Esophagus muscularis mucosa (tissue), 4 donors: Measurements from ENCODE around the gene PXDN.

Experiments used
- EP300 ChIP-seq: sonication (generic); formaldehyde crosslinking; IDR thresholded peaks from one replicate; pipeline ENCODE4 v1.6.1; 2017; ENCODE audit warnings: antibody characterized with exemption
- POLR2A ChIP-seq: fragments of 450-650 bp; IDR thresholded peaks from one replicate; pipeline ENCODE4 v1.6.1; 2017; ENCODE audit warnings: antibody characterized with exemption, moderate library complexity, mild to moderate bottlenecking, low read depth
- POLR2AphosphoS5 ChIP-seq, 2 donors: sonication (generic); formaldehyde crosslinking; IDR thresholded peaks; one replicate each; pipeline ENCODE4 v1.6.1; 2017; ENCODE audit warnings: antibody characterized with exemption in 2 of 2
- TF ChIP-seq, protein P1 (sequence below), 3 experiments: fragments of 200-600 bp in 2 of 3; fragments of 450-650 bp in 1 of 3; sonication (generic) in 2 of 3; IDR thresholded peaks; one replicate each; pipeline ENCODE4 v1.5.1; 2017 to 2019; ENCODE audit warnings: antibody characterized with exemption in 3 of 3, mild to moderate bottlenecking in 2 of 3, moderate library complexity in 1 of 3

DNA sequence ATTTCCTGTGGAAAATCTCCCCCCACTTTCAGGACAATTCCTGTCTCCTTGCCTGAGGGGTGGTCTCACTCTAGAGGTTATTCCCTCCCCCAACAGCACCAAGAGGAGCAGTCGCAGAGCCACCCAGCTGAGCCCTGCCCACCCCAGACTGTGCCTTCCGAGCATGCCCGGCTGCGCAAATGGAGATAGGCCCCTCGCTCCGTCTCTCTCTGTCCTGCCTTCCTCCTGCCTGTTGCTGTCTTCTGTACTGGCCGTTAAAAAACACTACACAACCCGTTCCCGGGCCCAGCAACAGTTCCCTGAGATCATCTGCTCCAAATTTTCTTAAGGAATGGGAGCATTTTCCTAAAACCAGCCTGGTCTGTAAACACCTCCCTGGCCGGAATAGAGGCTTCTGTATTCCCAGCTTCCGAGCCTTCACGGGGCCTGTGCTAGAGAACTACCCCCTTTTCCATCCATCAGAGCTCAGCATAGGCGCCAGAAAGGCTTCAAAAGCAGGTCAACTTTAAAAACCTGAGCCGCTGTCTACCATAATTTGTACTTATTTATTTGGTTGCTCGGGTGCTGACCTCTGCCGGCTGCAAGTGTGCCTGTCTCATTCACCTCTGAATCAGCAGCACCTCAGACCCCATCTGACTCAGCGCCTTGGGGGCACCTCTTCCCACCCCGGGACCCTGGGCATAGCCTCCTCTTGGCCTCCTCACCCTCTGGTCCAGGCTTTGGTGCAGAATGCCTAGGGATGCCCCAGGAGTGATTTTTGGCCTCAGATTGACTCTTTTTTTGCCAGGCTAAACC, 159.4 kb downstream of the PXDN start:
- TF ChIP-seq, protein P1, sequence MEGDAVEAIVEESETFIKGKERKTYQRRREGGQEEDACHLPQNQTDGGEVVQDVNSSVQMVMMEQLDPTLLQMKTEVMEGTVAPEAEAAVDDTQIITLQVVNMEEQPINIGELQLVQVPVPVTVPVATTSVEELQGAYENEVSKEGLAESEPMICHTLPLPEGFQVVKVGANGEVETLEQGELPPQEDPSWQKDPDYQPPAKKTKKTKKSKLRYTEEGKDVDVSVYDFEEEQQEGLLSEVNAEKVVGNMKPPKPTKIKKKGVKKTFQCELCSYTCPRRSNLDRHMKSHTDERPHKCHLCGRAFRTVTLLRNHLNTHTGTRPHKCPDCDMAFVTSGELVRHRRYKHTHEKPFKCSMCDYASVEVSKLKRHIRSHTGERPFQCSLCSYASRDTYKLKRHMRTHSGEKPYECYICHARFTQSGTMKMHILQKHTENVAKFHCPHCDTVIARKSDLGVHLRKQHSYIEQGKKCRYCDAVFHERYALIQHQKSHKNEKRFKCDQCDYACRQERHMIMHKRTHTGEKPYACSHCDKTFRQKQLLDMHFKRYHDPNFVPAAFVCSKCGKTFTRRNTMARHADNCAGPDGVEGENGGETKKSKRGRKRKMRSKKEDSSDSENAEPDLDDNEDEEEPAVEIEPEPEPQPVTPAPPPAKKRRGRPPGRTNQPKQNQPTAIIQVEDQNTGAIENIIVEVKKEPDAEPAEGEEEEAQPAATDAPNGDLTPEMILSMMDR (IDR thresholded peaks at IDR 0.05) = no peak
- TF ChIP-seq POLR2AphosphoS5 (IDR thresholded peaks at IDR 0.05) (no peak), POLR2A (no peak), EP300 (no peak)
